OCI-LY7 (cell line): ENCODE data around the gene CBFA2T3. TPM values are rescaled to one million over a fixed set of nuclear protein-coding genes. Genes with fewer than 3 reads are reported as not detected.

Experiments used
- BruUV-seq: library from RNA; stranded (reverse); fragments of 400-500 nt; replicated peaks from 2 replicates; lab custom pipeline; 2021; lab: Mats Ljungman, UMichigan
- CTCF ChIA-PET: fragments of 300-600 bp; sonication (Branson Sonifier 250); formaldehyde crosslinking; loops from one replicate; lab custom pipeline; 2022; ENCODE audit warnings: antibody characterized with exemption; ENCODE audit not compliant: unreplicated experiment; lab: Charles Lee
- POLR2A ChIA-PET: fragments of 300-600 bp; sonication (Branson Sonifier 250); formaldehyde crosslinking; loops from one replicate; lab custom pipeline; 2022; ENCODE audit warnings: antibody characterized with exemption; lab: Charles Lee
- DNase-seq: peaks from one replicate; pipeline ENCODE4 v3.0.0-alpha.2; 2015; ENCODE audit warnings: low spot score
- H2AFZ ChIP-seq: fragments of 200-600 bp; sonication (generic), shearing (Covaris generic); 2 replicates; pipeline ENCODE4 v1.6.1; 2014; ENCODE audit warnings: mild to moderate bottlenecking, antibody characterized with exemption, low read length, moderate library complexity
- H3K27ac ChIP-seq: fragments of 200-600 bp; sonication (generic); 2 replicates; pipeline ENCODE4 v1.5.1; 2014; ENCODE audit warnings: mixed run types, low read depth, mild to moderate bottlenecking, moderate library complexity, low read length, inconsistent platforms; ENCODE audit not compliant: poor library complexity, severe bottlenecking
- H3K36me3 ChIP-seq: fragments of 200-600 bp; sonication (generic); 2 replicates; pipeline ENCODE4 v1.6.1; 2014; ENCODE audit warnings: mild to moderate bottlenecking, antibody characterized with exemption, low read length, moderate library complexity, mixed read lengths; ENCODE audit not compliant: insufficient read depth
- H3K4me1 ChIP-seq: fragments of 200-600 bp; sonication (generic); 2 replicates; pipeline ENCODE4 v1.5.1; 2014; ENCODE audit warnings: mild to moderate bottlenecking, low read length; ENCODE audit not compliant: insufficient read depth, poor library complexity, severe bottlenecking
- H3K4me2 ChIP-seq: fragments of 200-600 bp; sonication (generic); 2 replicates; pipeline ENCODE4 v1.6.1; 2014; ENCODE audit warnings: mild to moderate bottlenecking, low read length
- H3K4me3 ChIP-seq: fragments of 200-600 bp; sonication (generic); 2 replicates; pipeline ENCODE4 v1.5.1; 2014; ENCODE audit warnings: mild to moderate bottlenecking, low read depth, low read length; ENCODE audit not compliant: poor library complexity, severe bottlenecking
- H3K79me2 ChIP-seq: fragments of 200-600 bp; sonication (generic); 2 replicates; pipeline ENCODE4 v1.6.1; 2016; ENCODE audit warnings: low read depth, mild to moderate bottlenecking, low read length, moderate library complexity, mixed read lengths; ENCODE audit not compliant: insufficient read depth
- H3K9me2 ChIP-seq: fragments of 200-600 bp; sonication (generic); 2 replicates; pipeline ENCODE4 v1.6.1; 2016; ENCODE audit warnings: mild to moderate bottlenecking, low read length, mixed read lengths; ENCODE audit not compliant: insufficient read depth
- H3K9me3 ChIP-seq: fragments of 200-600 bp; sonication (generic); 2 replicates; pipeline ENCODE4 v1.6.1; 2014; ENCODE audit warnings: mild to moderate bottlenecking, mixed run types, low read length, mixed read lengths
- H4K20me1 ChIP-seq: fragments of 200-600 bp; sonication (generic); 2 replicates; pipeline ENCODE4 v1.6.1; 2014; ENCODE audit warnings: mild to moderate bottlenecking, antibody characterized with exemption, low read length, moderate library complexity, mixed read lengths; ENCODE audit not compliant: insufficient read depth
- CTCF ChIP-seq: fragments of 200-600 bp; sonication (generic); conservative IDR thresholded peaks from 2 replicates; pipeline ENCODE4 v1.5.1; 2014; ENCODE audit warnings: mild to moderate bottlenecking, antibody characterized with exemption, low read length, moderate library complexity, mixed read lengths
- EZH2phosphoT487 ChIP-seq: fragments of 200-600 bp; sonication (generic); IDR thresholded peaks from 2 replicates; pipeline ENCODE4 v1.6.1; 2018; ENCODE audit warnings: low read depth, borderline replicate concordance, mild to moderate bottlenecking, mixed run types, antibody characterized with exemption, low read length, moderate library complexity, mixed read lengths
- intact Hi-C: fragments of 100-400 bp; cut with micrococcal nuclease; formaldehyde crosslinking; loops from one replicate; pipeline ENCODE4 v1.10.0; 2022; ENCODE audit not compliant: unreplicated experiment
- total RNA-seq, 2 experiments: library from RNA; depleted of rRNA in 1 of 2; stranded (reverse); fragments of >200 nt in 1 of 2; shearing (Covaris generic) in 1 of 2; gene quantifications; 2 replicates each; pipeline ENCODE4 v1.2.3, GENCODE V29; 2014 to 2022

The CBFA2T3 gene
- total RNA-seq, 2 experiments from 2014 or later, result 1.1 to 48.0 TPM

- no peaks in the 10 kb centered on the region for H4K20me1 ChIP-seq
- H2AFZ ChIP-seq, result no peak overlapping the region
- H3K4me2 ChIP-seq, result no peak overlapping the region
- DNase-seq, result peak; percentile 51
- no peaks in the 10 kb centered on the region for H3K79me2 ChIP-seq
- no peak overlapping the region for H3K27ac ChIP-seq
- BruUV-seq, result no TSS peak
- ChIA-PET CTCF (no interaction called here), POLR2A (no interaction called here)
- peaks cover 5% of the 10 kb centered on the region; the same call in 1 of the 2 replicates for H3K36me3 ChIP-seq
- no peak for TF ChIP-seq EZH2phosphoT487
- no peak for TF ChIP-seq CTCF
- H3K4me1 ChIP-seq, result peaks cover 8% of the 10 kb centered on the region
- intact Hi-C loops, result no loop called here
- H3K9me2 ChIP-seq, result no peaks in the 10 kb centered on the region
- no peaks in the 10 kb centered on the region for H3K9me3 ChIP-seq
- no peak overlapping the region for H3K4me3 ChIP-seq
These were observed 65.7 kb downstream of the CBFA2T3 start for GRCh38 chr16:88911136-88911945.

- Histone ChIP-seq H2AFZ (no peak overlapping the region), H3K79me2 (no peaks in the 10 kb centered on the region), H3K4me1 (peaks cover 12% of the 10 kb centered on the region), H3K36me3 (no peaks in the 10 kb centered on the region), H3K4me3 (no peak overlapping the region), H3K9me3 (no peaks in the 10 kb centered on the region), H3K27ac (no peak overlapping the region), H3K9me2 (no peaks in the 10 kb centered on the region), H3K4me2 (no peak overlapping the region), H4K20me1 (no peaks in the 10 kb centered on the region)
- no peak for DNase-seq
- intact Hi-C loops, result no loop called here
- no TSS peak for BruUV-seq
- ChIA-PET CTCF (no interaction called here), POLR2A (no interaction called here)
- TF ChIP-seq EZH2phosphoT487 (no peak), CTCF (no peak)
These were observed 66.5 kb downstream of the CBFA2T3 start for GRCh38 chr16:88910284-88911135.
